ENCODE data around the gene OR2S2.

OR2S2 gene

GRCh38 chr9:35965011-35965410, 7.1 kb upstream of the OR2S2 start:
- no peak overlapping the region for H3K27ac ChIP-seq
- no peaks in the 10 kb centered on the region for H3K79me2 ChIP-seq
- no peak overlapping the region for H2AFZ ChIP-seq
- H3K4me1 ChIP-seq = no peaks in the 10 kb centered on the region
- H3K4me2 ChIP-seq (ENCODE audit: low read length) = no peak overlapping the region
- H3K36me3 ChIP-seq (ENCODE audit: control insufficient read depth, insufficient read depth, low read length) = no peaks in the 10 kb centered on the region
- no peak overlapping the region for H3K9ac ChIP-seq
- no peaks in the 10 kb centered on the region for H3K27me3 ChIP-seq (ENCODE audit: control insufficient read depth, insufficient read depth, low read length)
- H3K9me3 ChIP-seq (ENCODE audit: control insufficient read depth, low read length) = no peaks in the 10 kb centered on the region
- no peak overlapping the region for H3K4me3 ChIP-seq (ENCODE audit: low read depth, low read length)
- TF ChIP-seq, protein P1, sequence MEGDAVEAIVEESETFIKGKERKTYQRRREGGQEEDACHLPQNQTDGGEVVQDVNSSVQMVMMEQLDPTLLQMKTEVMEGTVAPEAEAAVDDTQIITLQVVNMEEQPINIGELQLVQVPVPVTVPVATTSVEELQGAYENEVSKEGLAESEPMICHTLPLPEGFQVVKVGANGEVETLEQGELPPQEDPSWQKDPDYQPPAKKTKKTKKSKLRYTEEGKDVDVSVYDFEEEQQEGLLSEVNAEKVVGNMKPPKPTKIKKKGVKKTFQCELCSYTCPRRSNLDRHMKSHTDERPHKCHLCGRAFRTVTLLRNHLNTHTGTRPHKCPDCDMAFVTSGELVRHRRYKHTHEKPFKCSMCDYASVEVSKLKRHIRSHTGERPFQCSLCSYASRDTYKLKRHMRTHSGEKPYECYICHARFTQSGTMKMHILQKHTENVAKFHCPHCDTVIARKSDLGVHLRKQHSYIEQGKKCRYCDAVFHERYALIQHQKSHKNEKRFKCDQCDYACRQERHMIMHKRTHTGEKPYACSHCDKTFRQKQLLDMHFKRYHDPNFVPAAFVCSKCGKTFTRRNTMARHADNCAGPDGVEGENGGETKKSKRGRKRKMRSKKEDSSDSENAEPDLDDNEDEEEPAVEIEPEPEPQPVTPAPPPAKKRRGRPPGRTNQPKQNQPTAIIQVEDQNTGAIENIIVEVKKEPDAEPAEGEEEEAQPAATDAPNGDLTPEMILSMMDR (IDR thresholded peaks at IDR 0.05) = no peak

GRCh38 chr9:35962126-35962906, 4.4 kb upstream of the OR2S2 start:
- TF ChIP-seq, protein P1 (IDR thresholded peaks at IDR 0.05) = no peak
- Histone ChIP-seq H3K27me3 (ENCODE audit: control insufficient read depth, insufficient read depth, low read length) (no peaks in the 10 kb centered on the region), H3K4me2 (ENCODE audit: low read length) (no peak overlapping the region), H3K79me2 (no peaks in the 10 kb centered on the region), H3K9me3 (ENCODE audit: control insufficient read depth, low read length) (no peaks in the 10 kb centered on the region), H3K4me3 (ENCODE audit: low read depth, low read length) (no peak overlapping the region), H2AFZ (no peak overlapping the region), H3K27ac (no peak overlapping the region), H3K9ac (no peak overlapping the region), H3K4me1 (no peaks in the 10 kb centered on the region), H3K36me3 (ENCODE audit: control insufficient read depth, insufficient read depth, low read length) (no peaks in the 10 kb centered on the region)

GRCh38 chr9:35960039-35960655, 2.2 kb upstream of the OR2S2 start:
- Histone ChIP-seq H3K4me2 (ENCODE audit: low read length) (no peak overlapping the region), H3K9ac (no peak overlapping the region), H3K27me3 (ENCODE audit: control insufficient read depth, insufficient read depth, low read length) (no peaks in the 10 kb centered on the region), H3K4me1 (no peaks in the 10 kb centered on the region), H3K4me3 (ENCODE audit: low read depth, low read length) (no peak overlapping the region), H3K9me3 (ENCODE audit: control insufficient read depth, low read length) (no peaks in the 10 kb centered on the region), H3K27ac (no peak overlapping the region), H2AFZ (no peak overlapping the region), H3K36me3 (ENCODE audit: control insufficient read depth, insufficient read depth, low read length) (no peaks in the 10 kb centered on the region), H3K79me2 (no peaks in the 10 kb centered on the region)
- TF ChIP-seq, protein P1 (IDR thresholded peaks at IDR 0.05) = no peak

- H3K79me2 ChIP-seq = no peaks in the 10 kb centered on the region
- H3K4me2 ChIP-seq (ENCODE audit: low read length) = no peak overlapping the region
- no peak overlapping the region for H3K9ac ChIP-seq
Measured at GRCh38 chr9:35956651-35957050, 1.3 kb downstream of the OR2S2 start.

More at GRCh38 chr9:35956651-35957050, 1.3 kb downstream of the OR2S2 start:
- Histone ChIP-seq H3K27me3 (ENCODE audit: control insufficient read depth, insufficient read depth, low read length) (no peaks in the 10 kb centered on the region), H3K9me3 (ENCODE audit: control insufficient read depth, low read length) (no peaks in the 10 kb centered on the region), H2AFZ (no peak overlapping the region), H3K4me3 (ENCODE audit: low read depth, low read length) (no peak overlapping the region), H3K27ac (no peak overlapping the region), H3K4me1 (no peaks in the 10 kb centered on the region), H3K36me3 (ENCODE audit: control insufficient read depth, insufficient read depth, low read length) (no peaks in the 10 kb centered on the region)
- TF ChIP-seq, protein P1 (IDR thresholded peaks at IDR 0.05) = no peak
